AG04450 (cell line): Measurements from ENCODE around the gene PNLDC1. TPM values are rescaled to one million over a fixed set of nuclear protein-coding genes. Genes with fewer than 3 reads are reported as not detected.

Experiments
- CTCF ChIA-PET: fragments of 300-600, 350-600 bp; formaldehyde crosslinking; extraction: SDS; loops from one replicate; lab custom pipeline; 2022; ENCODE audit warnings: antibody characterized with exemption, inconsistent platforms; lab: Charles Lee
- POLR2A ChIA-PET: fragments of 350-600 bp; formaldehyde crosslinking; extraction: SDS; loops from one replicate; lab custom pipeline; 2021; ENCODE audit warnings: antibody characterized with exemption, inconsistent platforms; lab: Yijun Ruan, JAX
- DNase-seq: peaks from one replicate; pipeline ENCODE4 v3.0.0-alpha.2; 2011; ENCODE audit warnings: low read depth, low spot score
- H3K27ac ChIP-seq: one replicate; pipeline ENCODE4 v1.5.1; 2012; ENCODE audit warnings: low read depth, low read length, control low read depth
- H3K27me3 ChIP-seq: one replicate; pipeline ENCODE4 v1.6.0; 2012; ENCODE audit warnings: low read length; ENCODE audit not compliant: control insufficient read depth, insufficient read depth
- H3K4me3 ChIP-seq: 2 replicates; pipeline ENCODE4 v1.5.1; 2011; ENCODE audit warnings: mild to moderate bottlenecking, low read depth, low read length, control low read depth
- H3K9me3 ChIP-seq: 2 replicates; pipeline ENCODE4 v1.5.1; 2012; ENCODE audit warnings: low read length; ENCODE audit not compliant: control insufficient read depth, insufficient read depth
- polyA minus RNA-seq: library from RNA; depleted of rRNA, polyadenylated mRNA; stranded (reverse); fragments of >200 nt; gene quantifications from 2 replicates; pipeline ENCODE4 v1.2.3, GENCODE V29; 2011; rRNA and poly(A)+ RNA removed
- polyA plus RNA-seq: library from polyadenylated mRNA; depleted of rRNA; stranded (reverse); fragments of >200 nt; gene quantifications from 2 replicates; pipeline ENCODE4 v1.2.3, GENCODE V29; 2011; rRNA removed
- TF ChIP-seq, protein P1 (sequence below): IDR thresholded peaks from 2 replicates; pipeline ENCODE4 v1.5.1; 2011; ENCODE audit warnings: low read depth, low read length, control low read depth, inconsistent platforms

PNLDC1 gene, protein sequence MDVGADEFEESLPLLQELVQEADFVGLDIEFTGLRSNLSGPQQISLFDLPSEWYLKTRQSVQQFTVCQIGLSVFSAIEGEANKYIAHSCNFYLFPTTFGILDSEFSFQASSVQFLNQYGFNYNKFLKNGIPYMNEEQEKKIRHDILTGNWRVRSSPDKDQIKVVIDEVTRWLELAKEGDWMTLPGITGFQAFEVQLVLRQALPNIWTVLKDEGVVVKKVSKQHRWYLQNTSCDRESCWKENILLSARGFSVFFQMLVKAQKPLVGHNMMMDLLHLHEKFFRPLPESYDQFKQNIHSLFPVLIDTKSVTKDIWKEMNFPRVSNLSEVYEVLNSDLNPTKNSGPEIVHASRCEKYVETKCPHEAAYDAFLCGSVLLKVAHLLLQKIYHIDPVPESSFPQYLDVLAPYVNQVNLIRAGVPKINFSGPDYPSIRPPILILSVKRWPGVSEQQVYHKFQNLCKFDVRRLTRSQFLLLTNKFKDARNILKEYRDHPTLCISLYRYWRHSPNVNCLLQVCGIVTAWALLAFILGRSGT
- polyA plus RNA-seq: 0.11 and 0.19 TPM in 2 replicates
- 0.32 TPM in 1 of 2 replicates, not detected in the other for polyA minus RNA-seq

DNA sequence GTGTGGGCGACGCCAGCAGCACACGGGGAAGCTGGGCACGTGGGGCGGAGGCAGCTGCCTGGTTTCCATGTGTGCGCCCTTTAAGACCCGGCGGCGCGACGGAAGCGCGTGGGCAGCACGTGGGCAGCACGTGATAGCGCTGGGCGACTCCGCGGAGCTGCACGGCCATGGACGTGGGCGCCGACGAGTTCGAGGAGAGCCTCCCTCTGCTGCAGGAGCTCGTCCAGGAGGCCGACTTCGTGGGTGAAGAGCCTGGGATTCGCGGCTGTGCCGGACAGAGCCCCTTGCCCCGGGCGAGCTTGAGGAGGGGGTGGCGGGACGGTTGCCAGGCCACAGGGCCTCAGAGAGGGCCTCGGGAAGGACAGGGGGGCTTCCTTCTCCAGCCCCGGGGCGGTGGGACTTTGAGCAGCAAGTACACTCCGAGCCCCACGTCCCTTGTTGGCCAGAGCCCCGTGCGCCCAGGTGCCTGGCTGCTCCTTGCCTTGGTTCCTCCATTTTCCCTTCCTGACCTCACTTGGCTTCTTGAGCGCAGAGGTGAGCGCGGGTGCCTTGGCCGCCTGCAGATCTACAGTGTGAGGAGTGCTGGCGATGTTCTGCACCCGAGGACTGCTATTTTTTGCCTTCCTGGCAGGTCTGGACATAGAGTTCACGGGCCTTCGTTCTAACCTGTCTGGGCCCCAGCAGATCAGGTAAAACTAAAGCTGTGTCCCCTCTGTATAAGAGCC, at the start of gene PNLDC1:
TSS of gene PNLDC1 (plus strand) at position 136 of the 725 bp plus-strand sequence. CDS start at position 168, 32 bp downstream.
- no peak within 1 kb of the TSS for H3K27ac ChIP-seq
- TF ChIP-seq, protein P1, sequence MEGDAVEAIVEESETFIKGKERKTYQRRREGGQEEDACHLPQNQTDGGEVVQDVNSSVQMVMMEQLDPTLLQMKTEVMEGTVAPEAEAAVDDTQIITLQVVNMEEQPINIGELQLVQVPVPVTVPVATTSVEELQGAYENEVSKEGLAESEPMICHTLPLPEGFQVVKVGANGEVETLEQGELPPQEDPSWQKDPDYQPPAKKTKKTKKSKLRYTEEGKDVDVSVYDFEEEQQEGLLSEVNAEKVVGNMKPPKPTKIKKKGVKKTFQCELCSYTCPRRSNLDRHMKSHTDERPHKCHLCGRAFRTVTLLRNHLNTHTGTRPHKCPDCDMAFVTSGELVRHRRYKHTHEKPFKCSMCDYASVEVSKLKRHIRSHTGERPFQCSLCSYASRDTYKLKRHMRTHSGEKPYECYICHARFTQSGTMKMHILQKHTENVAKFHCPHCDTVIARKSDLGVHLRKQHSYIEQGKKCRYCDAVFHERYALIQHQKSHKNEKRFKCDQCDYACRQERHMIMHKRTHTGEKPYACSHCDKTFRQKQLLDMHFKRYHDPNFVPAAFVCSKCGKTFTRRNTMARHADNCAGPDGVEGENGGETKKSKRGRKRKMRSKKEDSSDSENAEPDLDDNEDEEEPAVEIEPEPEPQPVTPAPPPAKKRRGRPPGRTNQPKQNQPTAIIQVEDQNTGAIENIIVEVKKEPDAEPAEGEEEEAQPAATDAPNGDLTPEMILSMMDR: no peak
- H3K4me3 ChIP-seq: no peak within 1 kb of the TSS
- DNase-seq: no peak
- H3K9me3 ChIP-seq: no peaks in the 10 kb centered on the region; the same call in 1 of the 2 replicates
- CTCF ChIA-PET: no interaction called here
- POLR2A ChIA-PET: no interaction called here
- H3K27me3 ChIP-seq: peaks cover 3% of the 10 kb centered on the region

DNA sequence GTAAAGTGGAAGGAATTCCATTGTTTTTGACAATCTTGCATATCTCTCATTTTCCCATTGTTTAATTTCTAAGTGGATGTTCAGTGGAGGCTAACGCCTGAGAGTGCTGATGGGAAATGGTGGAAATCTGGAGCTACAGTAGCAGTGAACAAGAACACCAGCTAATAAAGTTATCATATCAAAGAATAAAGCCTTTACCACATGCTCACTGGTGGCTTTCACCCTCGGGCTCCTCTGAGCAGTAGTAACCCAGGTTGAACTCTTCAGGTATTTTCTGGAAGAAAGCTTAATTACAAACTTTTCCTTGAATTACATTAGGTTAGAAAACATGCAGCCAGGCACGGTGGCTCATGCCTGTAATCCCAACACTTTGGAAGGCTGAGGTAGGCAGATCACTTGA, 48.6 kb upstream of the PNLDC1 start:
- Histone ChIP-seq H3K9me3 (no peaks in the 10 kb centered on the region), H3K27ac (no peak overlapping the region), H3K4me3 (no peak overlapping the region), H3K27me3 (no peaks in the 10 kb centered on the region)
- TF ChIP-seq, protein P1: no peak
- ChIA-PET CTCF (interaction anchor here (1.7 to 2.2 kb wide), 2 partner anchors 8 to 60 kb away, joined by 3 to 7 read pairs; no protein-coding TSS in a partner anchor), POLR2A (interaction anchor here (0.6 kb wide), 1 partner anchor 23 kb away, joined by 3 read pairs; no protein-coding TSS in a partner anchor)
- no peak for DNase-seq

DNA sequence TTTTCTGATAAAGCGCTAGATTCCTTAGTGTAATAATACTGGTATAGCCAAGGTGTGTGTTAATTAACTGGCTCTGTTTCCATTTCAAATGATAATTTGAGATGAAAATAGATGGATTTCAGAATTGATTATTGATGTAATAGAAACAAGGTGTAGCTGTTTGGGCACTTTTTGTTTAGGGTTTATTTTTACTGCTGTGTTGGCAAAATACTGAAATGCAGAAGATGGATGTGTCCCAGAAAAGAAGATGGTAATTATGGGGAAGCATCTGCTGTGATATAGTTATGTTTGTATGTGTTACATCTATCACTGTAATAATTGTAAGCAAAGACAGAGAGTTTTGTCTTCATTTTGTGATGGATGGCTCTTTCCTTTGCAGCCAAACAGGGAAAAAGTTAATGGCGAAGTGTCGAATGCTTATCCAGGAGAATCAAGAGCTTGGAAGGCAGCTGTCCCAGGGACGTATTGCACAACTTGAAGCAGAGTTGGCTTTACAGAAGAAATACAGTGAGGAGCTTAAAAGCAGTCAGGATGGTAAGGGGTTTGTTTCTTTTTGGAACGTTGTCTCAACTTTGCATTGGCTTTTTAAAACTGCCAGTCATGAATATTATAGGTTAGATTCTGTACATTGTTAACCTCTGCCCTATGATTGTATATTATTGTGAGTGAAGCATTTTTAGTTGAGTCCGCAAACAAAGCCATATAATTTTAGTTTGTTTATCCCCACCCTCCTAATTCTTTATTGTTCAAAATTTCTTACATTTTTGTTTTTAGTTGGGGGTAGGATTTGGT, 46.8 kb upstream of the PNLDC1 start:
- Histone ChIP-seq H3K27ac (no peak overlapping the region), H3K27me3 (no peaks in the 10 kb centered on the region), H3K4me3 (no peak overlapping the region), H3K9me3 (no peaks in the 10 kb centered on the region)
- DNase-seq: no peak
- TF ChIP-seq, protein P1: no peak
- CTCF ChIA-PET: interaction anchor here (1.7 to 2.2 kb wide), 2 partner anchors 10 to 62 kb away, joined by 3 to 7 read pairs; no protein-coding TSS in a partner anchor
- POLR2A ChIA-PET: no interaction called here

DNA sequence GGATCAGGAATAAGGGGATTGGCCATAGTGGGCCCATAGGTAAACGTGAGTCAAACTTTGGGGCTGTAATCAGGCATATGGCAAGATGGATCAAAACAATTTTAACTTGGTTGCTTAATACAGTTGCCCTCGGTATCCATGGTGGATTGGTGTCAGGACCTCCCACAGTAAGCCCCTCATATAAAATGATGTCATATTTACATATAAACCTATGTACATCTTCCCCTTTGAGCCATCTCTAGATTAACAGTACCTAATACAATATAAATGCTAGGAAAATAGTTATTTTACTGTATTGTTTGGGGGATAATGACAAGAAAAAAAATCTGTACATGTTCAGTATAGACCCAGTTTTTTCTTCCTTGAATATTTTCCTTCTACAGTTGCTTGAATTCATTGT, 45.7 kb upstream of the PNLDC1 start:
- DNase-seq: no peak
- POLR2A ChIA-PET: no interaction called here
- Histone ChIP-seq H3K4me3 (no peak overlapping the region), H3K27ac (no peak overlapping the region), H3K27me3 (no peaks in the 10 kb centered on the region), H3K9me3 (no peaks in the 10 kb centered on the region)
- CTCF ChIA-PET: no interaction called here
- TF ChIP-seq, protein P1: no peak
